H9 (cell line): ENCODE results near the gene SAMMSON. TPM values are rescaled to one million over a fixed set of nuclear protein-coding genes. Genes with fewer than 3 reads are reported as not detected.

Experiments
- DNase-seq: peaks from one replicate; pipeline ENCODE4 v3.0.0-alpha.2; 2017
- H2AFZ ChIP-seq: one replicate; pipeline ENCODE4 v1.6.1; 2013; ENCODE audit warnings: mild to moderate bottlenecking, low read length, control low read depth, moderate library complexity
- H2AK5ac ChIP-seq: 2 replicates; pipeline ENCODE4 v1.6.1; 2013; ENCODE audit warnings: low read length, control low read depth, mixed read lengths; ENCODE audit not compliant: insufficient read length
- H2BK120ac ChIP-seq: one replicate; pipeline ENCODE4 v1.6.1; 2013; ENCODE audit warnings: low read depth, mild to moderate bottlenecking, low read length, control low read depth, inconsistent platforms; ENCODE audit not compliant: poor library complexity, severe bottlenecking
- H2BK12ac ChIP-seq: 2 replicates; pipeline ENCODE4 v1.6.1; 2013; ENCODE audit warnings: low read length, control low read depth, mixed read lengths, low read depth; ENCODE audit not compliant: insufficient read length
- H2BK15ac ChIP-seq: 2 replicates; pipeline ENCODE4 v1.6.1; 2013; ENCODE audit warnings: low read depth, low read length, control low read depth
- H2BK20ac ChIP-seq: one replicate; pipeline ENCODE4 v1.6.1; 2013; ENCODE audit warnings: low read depth, mild to moderate bottlenecking, low read length, control low read depth, inconsistent platforms; ENCODE audit not compliant: poor library complexity, severe bottlenecking
- H2BK5ac ChIP-seq: 2 replicates; pipeline ENCODE4 v1.6.1; 2013; ENCODE audit warnings: low read length, control low read depth, mixed read lengths; ENCODE audit not compliant: insufficient read length
- H3K14ac ChIP-seq: 2 replicates; pipeline ENCODE4 v1.6.1; 2013; ENCODE audit warnings: low read length, control low read depth; ENCODE audit not compliant: insufficient read depth
- H3K18ac ChIP-seq: 2 replicates; pipeline ENCODE4 v1.6.1; 2013; ENCODE audit warnings: low read depth, mild to moderate bottlenecking, mixed read lengths, low read length, control low read depth; ENCODE audit not compliant: insufficient read length
- H3K23ac ChIP-seq: 2 replicates; pipeline ENCODE4 v1.6.1; 2013; ENCODE audit warnings: low read length, control low read depth, mixed read lengths, low read depth; ENCODE audit not compliant: insufficient read length
- H3K23me2 ChIP-seq: 2 replicates; pipeline ENCODE4 v1.6.1; 2013; ENCODE audit warnings: low read depth, mild to moderate bottlenecking, mixed read lengths, low read length, control low read depth; ENCODE audit not compliant: insufficient read length, poor library complexity, severe bottlenecking
- H3K27ac ChIP-seq: 2 replicates; pipeline ENCODE4 v1.5.1; 2013; ENCODE audit warnings: low read length, control low read depth, mixed read lengths, low read depth; ENCODE audit not compliant: insufficient read length
- H3K27me3 ChIP-seq: 2 replicates; pipeline ENCODE4 v1.6.1; 2013; ENCODE audit warnings: low read length, control low read depth, inconsistent platforms; ENCODE audit not compliant: insufficient read depth
- H3K4ac ChIP-seq: 2 replicates; pipeline ENCODE4 v1.6.1; 2013; ENCODE audit warnings: low read depth, mild to moderate bottlenecking, control low read depth, inconsistent platforms, low read length, moderate library complexity
- H3K4me1 ChIP-seq: 2 replicates; pipeline ENCODE4 v1.6.1; 2013; ENCODE audit warnings: low read length, control low read depth, inconsistent platforms; ENCODE audit not compliant: insufficient read depth
- H3K4me2 ChIP-seq: 2 replicates; pipeline ENCODE4 v1.6.1; 2013; ENCODE audit warnings: low read length, control low read depth, mixed read lengths; ENCODE audit not compliant: insufficient read length, insufficient read depth
- H3K56ac ChIP-seq: 2 replicates; pipeline ENCODE4 v1.6.1; 2013; ENCODE audit warnings: low read depth, mild to moderate bottlenecking, mixed read lengths, low read length, control low read depth; ENCODE audit not compliant: insufficient read length
- H3K79me1 ChIP-seq: 2 replicates; pipeline ENCODE4 v1.6.1; 2013; ENCODE audit warnings: low read depth, mild to moderate bottlenecking, moderate library complexity, low read length, control low read depth, inconsistent platforms; ENCODE audit not compliant: insufficient read depth, poor library complexity, severe bottlenecking
- H3K79me2 ChIP-seq: 2 replicates; pipeline ENCODE4 v1.6.1; 2013; ENCODE audit warnings: low read length, control low read depth, inconsistent platforms; ENCODE audit not compliant: insufficient read depth
- H3K9ac ChIP-seq: 2 replicates; pipeline ENCODE4 v1.6.1; 2013; ENCODE audit warnings: low read length, control low read depth, mixed read lengths; ENCODE audit not compliant: insufficient read length; ENCODE audit errors: extremely low read depth
- H3K9me3 ChIP-seq: one replicate; pipeline ENCODE4 v1.6.1; 2013; ENCODE audit warnings: low read depth, low read length, inconsistent platforms; ENCODE audit not compliant: control insufficient read depth
- H3T11ph ChIP-seq: one replicate; pipeline ENCODE4 v1.6.1; 2013; ENCODE audit warnings: mild to moderate bottlenecking, low read length, control low read depth, inconsistent platforms
- H4K20me1 ChIP-seq: one replicate; pipeline ENCODE4 v1.6.1; 2013; ENCODE audit not compliant: control insufficient read depth, insufficient read length, insufficient read depth
- H4K5ac ChIP-seq: 2 replicates; pipeline ENCODE4 v1.6.1; 2013; ENCODE audit warnings: low read depth, mild to moderate bottlenecking, mixed read lengths, low read length, control low read depth; ENCODE audit not compliant: insufficient read length
- H4K8ac ChIP-seq: replicated peaks from 2 replicates; pipeline ENCODE4 v1.6.1; 2013; ENCODE audit warnings: low read length, control low read depth, mixed read lengths, low read depth; ENCODE audit not compliant: insufficient read length
- H4K91ac ChIP-seq: 2 replicates; pipeline ENCODE4 v1.6.1; 2013; ENCODE audit warnings: low read depth, mild to moderate bottlenecking, moderate library complexity, mixed read lengths, low read length, control low read depth; ENCODE audit not compliant: insufficient read length
- H3K27ac Mint-ChIP-seq, 3 experiments: 2 replicates in 2 of 3; 3 replicates in 1 of 3; pipeline ENCODE4 v1.8.0; 2020 to 2021; ENCODE audit warnings: mixed read lengths in 3 of 3, mild to moderate bottlenecking in 1 of 3, moderate library complexity in 1 of 3
- H3K27me3 Mint-ChIP-seq: 2 replicates; pipeline ENCODE4 v1.8.0; 2021; ENCODE audit warnings: low read depth, mild to moderate bottlenecking, moderate library complexity, mixed read lengths
- H3K36me3 Mint-ChIP-seq, 3 experiments: 2 replicates in 2 of 3; 3 replicates in 1 of 3; pipeline ENCODE4 v1.8.0; 2020 to 2021; ENCODE audit warnings: low read depth in 3 of 3, mixed read lengths in 3 of 3; ENCODE audit not compliant: insufficient read depth in 1 of 3
- H3K4me1 Mint-ChIP-seq, 2 experiments: 2 replicates each; pipeline ENCODE4 v1.8.0; 2020; ENCODE audit warnings: mixed read lengths in 2 of 2
- H3K4me3 Mint-ChIP-seq, 2 experiments: 2 replicates in 1 of 2; 3 replicates in 1 of 2; pipeline ENCODE4 v1.8.0; 2020 to 2021; ENCODE audit warnings: mild to moderate bottlenecking in 2 of 2, mixed read lengths in 2 of 2, moderate library complexity in 1 of 2
- H3K9me3 Mint-ChIP-seq, 2 experiments: 2 replicates in 1 of 2; 3 replicates in 1 of 2; pipeline ENCODE4 v1.8.0; 2020; ENCODE audit warnings: mild to moderate bottlenecking in 2 of 2, mixed read lengths in 2 of 2, moderate library complexity in 1 of 2
- WGBS: extraction: QIAGEN DNeasy Blood & Tissue Kit; methylation state at CpG from one replicate; pipeline ENCODE4 v1.1.7; 2013; ENCODE audit warnings: missing lambda C conversion rate, low lambda C conversion rate, mixed read lengths; ENCODE audit not compliant: insufficient read length; ENCODE audit errors: extremely low coverage; 5-methylcytosine and 5-hydroxymethylcytosine counted together
- total RNA-seq: library from RNA; stranded (reverse); gene quantifications from 2 replicates; pipeline ENCODE4 v1.2.1, GENCODE V29; 2021
- TF ChIP-seq, protein P1 (sequence below): fragments of 200-600 bp; sonication (generic); conservative IDR thresholded peaks from 3 replicates; pipeline ENCODE4 v1.8.0; 2021; ENCODE audit warnings: antibody characterized with exemption, mild to moderate bottlenecking

The SAMMSON gene
- total RNA-seq, 1 experiment from 2014 or later: not detected

DNA sequence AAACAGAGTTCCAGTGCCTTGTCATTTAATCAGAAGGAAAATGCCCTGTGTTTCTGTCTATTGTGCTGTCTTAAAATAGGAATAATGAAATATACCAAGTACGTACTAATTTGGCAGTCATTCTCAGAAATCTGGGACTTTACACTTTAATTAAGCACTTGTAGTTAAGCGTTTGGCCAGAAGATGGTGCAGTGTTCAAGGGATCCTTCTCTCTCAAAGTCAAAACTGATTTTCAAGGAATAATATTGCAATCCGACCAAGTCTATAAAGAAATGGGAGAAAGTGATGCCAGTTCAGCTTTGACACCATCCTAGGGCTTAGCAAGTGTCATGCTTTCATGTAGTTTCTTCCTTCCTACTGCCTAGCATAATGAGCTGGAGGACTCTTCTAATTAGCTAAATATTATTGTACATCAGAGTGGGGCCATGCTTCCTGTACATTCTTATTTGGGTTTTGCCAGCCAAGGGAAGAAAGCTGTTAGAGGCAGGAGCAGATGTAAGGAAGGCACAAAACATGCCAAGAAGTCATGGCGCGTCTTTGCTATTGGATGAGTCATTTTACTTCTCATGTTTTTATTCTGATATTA lies 64.8 kb downstream of the SAMMSON start:
- Histone ChIP-seq H2BK5ac (no peak overlapping the region), H2BK120ac (no peak overlapping the region), H3K27me3 (no peaks in the 10 kb centered on the region), H4K20me1 (no peaks in the 10 kb centered on the region), H4K91ac (no peak overlapping the region), H3K79me2 (no peaks in the 10 kb centered on the region), H2AK5ac (no peak overlapping the region), H3K9me3 (no peaks in the 10 kb centered on the region), H4K8ac (no peak overlapping the region), H3K18ac (no peak overlapping the region), H3K4ac (no peak overlapping the region), H2BK15ac (no peak overlapping the region), H3T11ph (no peak overlapping the region), H3K9ac (no peak overlapping the region), H3K27ac (no peak overlapping the region), H3K79me1 (no peaks in the 10 kb centered on the region), H4K5ac (no peak overlapping the region), H2BK20ac (no peak overlapping the region), H3K4me1 (peaks cover 3% of the 10 kb centered on the region; the same call in 1 of the 2 replicates), H3K4me2 (no peak overlapping the region), H3K23me2 (no peaks in the 10 kb centered on the region), H2AFZ (no peak overlapping the region), H2BK12ac (no peak overlapping the region), H3K56ac (no peak overlapping the region), H3K23ac (no peak overlapping the region), H3K14ac (no peak overlapping the region)
- no CpG with 5 or more reads among the region's 5 CpGs for WGBS
- H3K9me3 Mint-ChIP-seq: no peaks in the 10 kb centered on the region
- TF ChIP-seq, protein P1, sequence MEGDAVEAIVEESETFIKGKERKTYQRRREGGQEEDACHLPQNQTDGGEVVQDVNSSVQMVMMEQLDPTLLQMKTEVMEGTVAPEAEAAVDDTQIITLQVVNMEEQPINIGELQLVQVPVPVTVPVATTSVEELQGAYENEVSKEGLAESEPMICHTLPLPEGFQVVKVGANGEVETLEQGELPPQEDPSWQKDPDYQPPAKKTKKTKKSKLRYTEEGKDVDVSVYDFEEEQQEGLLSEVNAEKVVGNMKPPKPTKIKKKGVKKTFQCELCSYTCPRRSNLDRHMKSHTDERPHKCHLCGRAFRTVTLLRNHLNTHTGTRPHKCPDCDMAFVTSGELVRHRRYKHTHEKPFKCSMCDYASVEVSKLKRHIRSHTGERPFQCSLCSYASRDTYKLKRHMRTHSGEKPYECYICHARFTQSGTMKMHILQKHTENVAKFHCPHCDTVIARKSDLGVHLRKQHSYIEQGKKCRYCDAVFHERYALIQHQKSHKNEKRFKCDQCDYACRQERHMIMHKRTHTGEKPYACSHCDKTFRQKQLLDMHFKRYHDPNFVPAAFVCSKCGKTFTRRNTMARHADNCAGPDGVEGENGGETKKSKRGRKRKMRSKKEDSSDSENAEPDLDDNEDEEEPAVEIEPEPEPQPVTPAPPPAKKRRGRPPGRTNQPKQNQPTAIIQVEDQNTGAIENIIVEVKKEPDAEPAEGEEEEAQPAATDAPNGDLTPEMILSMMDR: peak; percentile 74
- H3K36me3 Mint-ChIP-seq: no peaks in the 10 kb centered on the region
- no peak overlapping the region for H3K27ac Mint-ChIP-seq
- H3K4me1 Mint-ChIP-seq: peaks cover 12% of the 10 kb centered on the region in 2 experiments
- no peak overlapping the region for H3K4me3 Mint-ChIP-seq
- no peaks in the 10 kb centered on the region for H3K27me3 Mint-ChIP-seq
- no peak for DNase-seq
